Measurements from ENCODE around the gene STAT3.
"Not testable (repeated sequence)": the region's sequence is repeated elsewhere in the genome, so short reads cannot be mapped to it uniquely, and the experiment has no call there.

Gene STAT3

GRCh38 chr17:42329025-42329976, 58.9 kb downstream of the STAT3 start:
- peaks cover 21% of the 10 kb centered on the region for H3K4me1 Mint-ChIP-seq
- H3K27ac Mint-ChIP-seq = peak overlapping the region; percentile 83 to 93 (median 85)
- peaks cover 60% of the 10 kb centered on the region for H3K36me3 Mint-ChIP-seq (ENCODE audit: low read depth)
- TF ChIP-seq CTCF (IDR thresholded peaks at IDR 0.05; ENCODE audit: unreplicated experiment in 3 of 3) = no peak
- H3K4me3 Mint-ChIP-seq = peak overlapping the region in 1 of 3 experiments; percentile 45
- no peaks in the 10 kb centered on the region for H3K27me3 Mint-ChIP-seq (ENCODE audit: low read depth)
- no peaks in the 10 kb centered on the region for H3K9me3 Mint-ChIP-seq

GRCh38 chr17:42325026-42325425, 63.2 kb downstream of the STAT3 start:
- H3K27me3 Mint-ChIP-seq (ENCODE audit: low read depth) = no peaks in the 10 kb centered on the region
- H3K9me3 Mint-ChIP-seq = no peaks in the 10 kb centered on the region
- no peak for TF ChIP-seq CTCF (IDR thresholded peaks at IDR 0.05; ENCODE audit: unreplicated experiment in 3 of 3)
- peaks cover 20% of the 10 kb centered on the region for H3K4me1 Mint-ChIP-seq
- H3K27ac Mint-ChIP-seq = no peak overlapping the region
- no peak overlapping the region for H3K4me3 Mint-ChIP-seq
- H3K36me3 Mint-ChIP-seq (ENCODE audit: low read depth) = peaks cover 64% of the 10 kb centered on the region

- H3K9me3 Mint-ChIP-seq = no peaks in the 10 kb centered on the region
- H3K27me3 Mint-ChIP-seq (ENCODE audit: low read depth) = no peaks in the 10 kb centered on the region
- peaks cover 4% of the 10 kb centered on the region for H3K4me1 Mint-ChIP-seq
- peaks cover 58% of the 10 kb centered on the region for H3K36me3 Mint-ChIP-seq (ENCODE audit: low read depth)
- no peak for TF ChIP-seq CTCF (IDR thresholded peaks at IDR 0.05; ENCODE audit: unreplicated experiment in 3 of 3)
- H3K27ac Mint-ChIP-seq = no peak overlapping the region
- no peak overlapping the region for H3K4me3 Mint-ChIP-seq
These were observed 64.9 kb downstream of the STAT3 start for GRCh38 chr17:42323268-42323773.

- Mint-ChIP-seq H3K4me1 (peaks cover 4% of the 10 kb centered on the region), H3K9me3 (no peaks in the 10 kb centered on the region), H3K27ac (no peak overlapping the region), H3K27me3 (ENCODE audit: low read depth) (no peaks in the 10 kb centered on the region), H3K4me3 (no peak overlapping the region), H3K36me3 (ENCODE audit: low read depth) (peaks cover 58% of the 10 kb centered on the region)
- peak; percentile 100 for TF ChIP-seq CTCF (IDR thresholded peaks at IDR 0.05; ENCODE audit: unreplicated experiment in 3 of 3)
These were observed 65.6 kb downstream of the STAT3 start for GRCh38 chr17:42322382-42323267.

GRCh38 chr17:42321555-42321954, 66.7 kb downstream of the STAT3 start:
- Mint-ChIP-seq H3K27me3 (ENCODE audit: low read depth) (no peaks in the 10 kb centered on the region), H3K4me3 (no peak overlapping the region), H3K4me1 (peaks cover 4% of the 10 kb centered on the region), H3K9me3 (no peaks in the 10 kb centered on the region), H3K36me3 (ENCODE audit: low read depth) (peaks cover 60% of the 10 kb centered on the region), H3K27ac (no peak overlapping the region)
- TF ChIP-seq CTCF (IDR thresholded peaks at IDR 0.05; ENCODE audit: unreplicated experiment in 3 of 3) = no peak

GRCh38 chr17:42317967-42318366, 70.3 kb downstream of the STAT3 start:
- not testable (repeated sequence) for H3K4me3 Mint-ChIP-seq; H3K27me3 Mint-ChIP-seq (ENCODE audit: low read depth); H3K9me3 Mint-ChIP-seq; H3K4me1 Mint-ChIP-seq; H3K27ac Mint-ChIP-seq
- peaks cover 53% of the 10 kb centered on the region for H3K36me3 Mint-ChIP-seq (ENCODE audit: low read depth)

All from nephron (organoid).